GM21360 (cell line): ENCODE results near the gene NKAPL.
"Not testable (repeated sequence)": the region's sequence is repeated elsewhere in the genome, so short reads cannot be mapped to it uniquely, and the experiment has no call there.

ENCODE experiments used
- ATAC-seq: cut with Tn5 transposase; IDR thresholded peaks from one replicate; pipeline ENCODE4 v1.9.1; 2021; ENCODE audit warnings: mild to moderate bottlenecking, moderate library complexity; ENCODE audit not compliant: unreplicated experiment

Gene NKAPL

DNA sequence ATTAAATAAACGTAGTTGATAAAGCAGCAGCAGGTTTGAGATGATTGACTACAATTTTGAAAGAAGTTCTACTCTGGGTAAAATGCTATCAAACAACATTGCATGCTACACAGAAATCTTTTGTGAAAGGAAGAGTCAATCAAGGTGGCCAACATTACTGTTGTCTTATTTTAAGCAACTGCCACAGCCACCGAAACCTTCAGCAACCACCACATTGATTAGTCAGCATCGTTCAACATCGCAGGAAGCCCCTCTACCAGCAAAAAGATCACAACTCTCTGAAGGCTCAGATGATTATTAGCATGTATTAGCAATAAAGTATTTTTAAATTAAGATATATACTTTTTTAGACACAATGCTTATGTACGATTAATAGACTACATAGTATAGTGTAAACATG, 36.2 kb downstream of the NKAPL start:
- no peak for ATAC-seq

DNA sequence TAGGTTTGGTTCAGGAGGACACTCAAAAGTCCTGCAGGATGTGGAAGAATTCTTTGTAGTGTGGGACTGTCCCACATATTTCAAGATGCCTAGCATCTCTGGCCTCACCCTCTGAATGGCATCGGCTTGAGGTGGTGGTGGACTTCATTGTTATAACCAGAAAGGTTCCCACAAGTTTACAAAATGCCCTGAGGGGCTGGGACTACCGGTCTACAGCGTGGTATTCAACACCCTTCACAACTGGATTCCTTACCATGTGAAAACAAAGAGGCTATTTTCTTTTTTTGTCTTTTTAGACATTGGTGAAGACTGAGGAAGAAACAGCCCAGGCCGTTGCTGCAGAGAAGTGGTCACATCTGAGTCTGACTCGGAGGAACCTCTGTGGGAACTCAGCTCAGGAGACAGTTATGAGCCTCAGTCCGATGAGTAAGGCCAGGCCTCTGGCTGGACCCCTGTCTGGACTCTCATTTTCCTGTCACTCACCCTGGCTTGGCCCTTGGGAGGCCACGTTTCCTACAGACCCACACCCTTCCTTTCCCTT, 37.5 kb downstream of the NKAPL start:
- ATAC-seq, result no peak

DNA sequence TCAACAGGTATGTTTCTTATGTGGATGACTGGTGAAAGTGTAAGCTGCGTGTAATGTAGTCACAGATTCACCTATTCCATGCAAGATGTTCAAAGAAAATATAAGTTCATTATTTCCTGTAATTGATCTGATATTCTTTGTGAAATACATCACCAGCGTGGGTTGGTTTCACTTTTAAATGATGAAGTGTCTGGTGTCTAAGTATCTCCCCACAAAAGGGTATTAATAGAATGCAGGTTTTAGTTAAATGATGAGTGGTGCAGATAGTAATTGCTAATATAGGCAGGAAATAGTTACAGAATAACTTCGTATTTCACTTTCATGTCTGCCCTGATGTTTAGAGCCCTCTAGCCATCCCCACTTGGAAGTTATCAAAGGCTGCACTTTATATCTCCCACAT, 44.5 kb downstream of the NKAPL start:
- ATAC-seq, result no peak

DNA sequence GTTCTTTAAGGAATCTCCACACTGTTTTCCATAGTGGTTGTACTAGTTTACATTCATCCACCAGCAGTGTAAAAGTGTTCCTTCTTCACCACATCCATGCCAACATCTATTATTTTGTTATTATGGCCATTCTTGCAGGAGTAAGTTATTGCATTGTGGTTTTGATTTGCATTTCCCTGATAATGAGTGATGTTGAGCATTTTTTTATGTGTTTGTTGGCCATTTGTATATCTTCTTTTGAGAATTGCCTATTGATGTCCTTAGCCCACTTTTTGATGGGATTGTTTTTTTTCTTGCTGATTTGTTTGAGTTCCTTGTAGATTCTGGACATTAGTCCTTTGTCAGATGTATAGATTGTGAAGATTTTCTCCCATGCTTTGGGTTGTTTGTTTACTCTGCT, 47.3 kb downstream of the NKAPL start:
- ATAC-seq, result not testable (repeated sequence)
